Esophagus squamous epithelium (tissue), 4 donors: ENCODE data around the gene VMAC.

Source experiments
- CTCF ChIP-seq, 6 experiments: fragments of 450-650 bp in 4 of 6; fragments of 200-600 bp in 2 of 6; sonication (generic) in 2 of 6; IDR thresholded peaks; one replicate each; pipeline ENCODE4 v1.5.1; 2016 to 2019; ENCODE audit warnings: antibody characterized with exemption in 6 of 6, mild to moderate bottlenecking in 4 of 6, moderate library complexity in 4 of 6
- POLR2A ChIP-seq, 4 donors: fragments of 450-650 bp; IDR thresholded peaks; one replicate each; pipeline ENCODE4 v1.6.1; 2017; ENCODE audit warnings: antibody characterized with exemption in 4 of 4, mild to moderate bottlenecking in 4 of 4, moderate library complexity in 3 of 4

DNA sequence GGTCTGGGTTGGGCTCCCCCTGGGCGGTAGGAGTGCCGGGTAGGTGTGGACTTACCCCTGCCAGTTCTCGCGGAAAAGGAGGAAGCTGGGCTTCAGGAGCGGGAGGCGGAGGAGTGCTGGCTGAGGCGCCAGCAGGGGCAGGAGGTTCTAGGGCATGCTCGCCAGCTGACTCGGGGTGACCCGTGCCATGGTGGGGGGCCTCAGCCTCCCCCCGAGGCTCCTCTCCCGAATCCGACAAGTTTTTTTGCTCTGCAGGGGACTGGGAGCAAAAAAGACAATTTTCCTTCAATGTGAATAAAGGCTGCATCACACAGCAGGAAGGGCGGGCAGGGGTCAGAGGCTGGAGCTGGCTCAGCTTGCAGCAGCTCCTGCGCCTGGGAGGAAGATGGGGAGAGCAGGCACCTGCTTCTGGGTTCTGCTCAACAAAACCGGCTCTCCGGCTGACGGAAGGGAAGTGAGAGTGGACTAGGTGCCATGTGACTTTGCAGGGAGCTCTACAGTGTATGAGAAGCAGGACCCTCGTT lies 46.7 kb downstream of the VMAC start:
- TF ChIP-seq POLR2A (IDR thresholded peaks at IDR 0.05): no peak
- no peak for TF ChIP-seq CTCF (IDR thresholded peaks at IDR 0.05)
